K562 (cell line): Measurements from ENCODE around the gene AQR. TPM values are rescaled to one million over a fixed set of nuclear protein-coding genes. Genes with fewer than 3 reads are reported as not detected.
A peak's percentile ranks its signal among the peaks of the same experiment; 100 is the strongest.

Source experiments
- ATAC-seq: fragments of 200-7000 bp; cut with Tn5 transposase; 3 replicates; pipeline ENCODE4 v1.9.1; 2020; ENCODE audit warnings: moderate library complexity
- BruUV-seq: library from RNA; stranded (reverse); fragments of 400-500 nt; replicated peaks from 2 replicates; lab custom pipeline; 2021; lab: Mats Ljungman, UMichigan
- CTCF ChIA-PET: fragments of 300-600 bp; formaldehyde crosslinking; extraction: SDS; loops from one replicate; lab custom pipeline; 2021; ENCODE audit warnings: low intra/inter-chr PET ratio; lab: Yijun Ruan, JAX
- POLR2A ChIA-PET: fragments of 300-600, 350-650 bp; sonication (Branson Sonifier 250); formaldehyde crosslinking; extraction: SDS; loops from one replicate; lab custom pipeline; 2021; ENCODE audit warnings: antibody characterized with exemption, inconsistent platforms; lab: Yijun Ruan, JAX
- DNase-seq, 4 experiments: peaks; one replicate each; pipeline versions ENCODE4 v3.0.0 to v3.0.0-alpha.2; 2011 to 2018; ENCODE audit warnings: low spot score in 3 of 4, mixed read lengths in 3 of 4; ENCODE audit errors: extremely low read depth in 1 of 4
- FAIRE-seq: peaks from 2 replicates; lab custom pipeline; 2011; peaks lifted over from hg19 to GRCh38; lab: Jason Lieb, UNC
- H2AFZ ChIP-seq: 2 replicates; pipeline ENCODE4 v1.6.0; 2011; ENCODE audit warnings: low read depth, low read length, control low read depth, inconsistent platforms
- H3K27ac ChIP-seq: fragments of 200-600 bp; 3 replicates; pipeline ENCODE4 v1.8.0; 2011; ENCODE audit warnings: low read depth, mild to moderate bottlenecking, control low read depth, inconsistent platforms, low read length, moderate library complexity, mixed read lengths; ENCODE audit errors: extremely low read depth
- H3K27me3 ChIP-seq, 2 experiments: fragments of 300-600 bp in 1 of 2; 2 replicates in 1 of 2; 3 replicates in 1 of 2; pipeline versions ENCODE4 v1.6.0 to v1.8.0; 2011; ENCODE audit warnings: inconsistent platforms in 2 of 2, low read length in 2 of 2, mild to moderate bottlenecking in 1 of 2, mixed read lengths in 1 of 2, moderate library complexity in 1 of 2; ENCODE audit not compliant: control insufficient read depth in 2 of 2, insufficient read depth in 2 of 2
- H3K36me3 ChIP-seq: fragments of 300-600 bp; 3 replicates; pipeline ENCODE4 v1.8.0; 2011; ENCODE audit warnings: mild to moderate bottlenecking, low read length, inconsistent platforms; ENCODE audit not compliant: control insufficient read depth, insufficient read depth
- H3K4me1 ChIP-seq, 2 experiments: fragments of 200-600 bp in 1 of 2; replicated peaks in 1 of 2; 2 replicates in 1 of 2; 3 replicates in 1 of 2; pipeline versions ENCODE4 v1.5.1 to v1.8.0; 2011; ENCODE audit warnings: inconsistent platforms in 2 of 2, low read length in 2 of 2, mild to moderate bottlenecking in 1 of 2, mixed read lengths in 1 of 2, moderate library complexity in 1 of 2; ENCODE audit not compliant: control insufficient read depth in 2 of 2, insufficient read depth in 2 of 2
- H3K4me2 ChIP-seq: 2 replicates; pipeline ENCODE4 v1.6.1; 2011; ENCODE audit warnings: low read length, control low read depth, inconsistent platforms, mixed read lengths; ENCODE audit not compliant: insufficient read depth
- H3K4me3 ChIP-seq: fragments of 200-600 bp; sonication (generic), shearing (Covaris generic); 2 replicates; pipeline ENCODE4 v1.5.1; 2016; ENCODE audit warnings: control low read depth, inconsistent platforms
- H3K79me2 ChIP-seq: fragments of 200-600 bp; 3 replicates; pipeline ENCODE4 v1.8.0; 2011; ENCODE audit warnings: low read length, inconsistent platforms; ENCODE audit not compliant: control insufficient read depth, insufficient read depth
- H3K9ac ChIP-seq, 2 experiments: 2 replicates each; pipeline versions ENCODE4 v1.6.0 to v1.6.1; 2011; ENCODE audit warnings: low read depth in 2 of 2, low read length in 2 of 2, control low read depth in 1 of 2, inconsistent platforms in 1 of 2, mild to moderate bottlenecking in 1 of 2, mixed read lengths in 1 of 2; ENCODE audit not compliant: insufficient read depth in 1 of 2
- H3K9me1 ChIP-seq: one replicate; pipeline ENCODE4 v1.6.0; 2011; ENCODE audit warnings: inconsistent platforms, mild to moderate bottlenecking, low read length, moderate library complexity; ENCODE audit not compliant: control insufficient read depth, insufficient read depth
- H3K9me3 ChIP-seq: replicated peaks from 2 replicates; pipeline ENCODE4 v1.5.1; 2011; ENCODE audit warnings: low read depth, low read length, inconsistent platforms; ENCODE audit not compliant: control insufficient read depth, insufficient read depth
- H4K20me1 ChIP-seq: replicated peaks from 2 replicates; pipeline ENCODE4 v1.6.1; 2011; ENCODE audit warnings: low read length, inconsistent platforms, mixed read lengths; ENCODE audit not compliant: control insufficient read depth, insufficient read depth
- BRD9 ChIP-seq: fragments of 450-650 bp; IDR thresholded peaks from 2 replicates; pipeline ENCODE4 v1.6.1; 2018; ENCODE audit warnings: low read depth; ENCODE audit not compliant: partially characterized antibody
- CBFA2T2 ChIP-seq: fragments of 450-650 bp; conservative IDR thresholded peaks from 2 replicates; pipeline ENCODE4 v1.6.1; 2017; ENCODE audit warnings: mild to moderate bottlenecking
- FOXP1 ChIP-seq: sonication (generic); formaldehyde crosslinking; IDR thresholded peaks from 2 replicates; pipeline ENCODE4 v1.8.0; 2022; ENCODE audit warnings: mild to moderate bottlenecking, missing genetic modification reagents
- GABPB2 ChIP-seq: fragments of 250-450 bp; sonication (Bioruptor Pico); conservative IDR thresholded peaks from 2 replicates; pipeline ENCODE4 v1.5.1; 2021; ENCODE audit warnings: mild to moderate bottlenecking
- HEY1 ChIP-seq: fragments of 250-450 bp; sonication (Bioruptor Pico); IDR thresholded peaks from 2 replicates; pipeline ENCODE4 v1.5.0; 2020; ENCODE audit warnings: mild to moderate bottlenecking, moderate library complexity, borderline replicate concordance
- PHF20 ChIP-seq: fragments of 450-650 bp; IDR thresholded peaks from 2 replicates; pipeline ENCODE4 v1.6.1; 2018; ENCODE audit not compliant: partially characterized antibody
- TAF9B ChIP-seq: fragments of 450-650 bp; IDR thresholded peaks from 2 replicates; pipeline ENCODE4 v1.6.1; 2018; ENCODE audit warnings: mild to moderate bottlenecking; ENCODE audit not compliant: partially characterized antibody
- TCFL5 ChIP-seq: fragments of 250-450 bp; sonication (Bioruptor Pico); conservative IDR thresholded peaks from 2 replicates; pipeline ENCODE4 v1.6.1; 2021; ENCODE audit warnings: mild to moderate bottlenecking, moderate library complexity, matching md5 sums
- ZBTB8A ChIP-seq: fragments of 450-650 bp; IDR thresholded peaks from 2 replicates; pipeline ENCODE4 v1.6.1; 2018; ENCODE audit warnings: mild to moderate bottlenecking, moderate library complexity; ENCODE audit not compliant: partially characterized antibody
- ZEB2 ChIP-seq: fragments of 450-650 bp; IDR thresholded peaks from 2 replicates; pipeline ENCODE4 v1.6.1; 2016
- ZNF174 ChIP-seq: fragments of 250-450 bp; sonication (Bioruptor Pico); IDR thresholded peaks from 2 replicates; pipeline ENCODE4 v1.4.0; 2020; ENCODE audit warnings: mild to moderate bottlenecking
- ZNF316 ChIP-seq: fragments of 450-650 bp; IDR thresholded peaks from 2 replicates; pipeline ENCODE4 v1.6.1; 2016
- WGBS: fragments of 100-300 bp; shearing (Covaris generic); methylation state at CpG from one replicate; pipeline ENCODE4 v1.1.6; 2016; ENCODE audit warnings: low coverage, mixed read lengths; ENCODE audit not compliant: insufficient coverage; ENCODE audit errors: missing lambda C conversion rate; 5-methylcytosine and 5-hydroxymethylcytosine counted together
- in situ Hi-C: fragments of 300-500 bp; cut with MboI; formaldehyde crosslinking; loops from 4 replicates; pipeline ENCODE4 v1.15.0; 2018; ENCODE audit warnings: inconsistent platforms, mixed read lengths
- intact Hi-C: fragments of 100-400 bp; cut with micrococcal nuclease; formaldehyde crosslinking; loops from 2 replicates; pipeline ENCODE4 v1.14.2; 2022
- polyA plus RNA-seq, 8 experiments: library from polyadenylated mRNA; depleted of rRNA in 4 of 8; stranded (reverse) in 5 of 8; unstranded in 3 of 8; fragments of >200 nt; fragmentation: Nextera tagmentation in 2 of 8; fragmentation: Illumina TruSeq in 1 of 8; extraction: Ambion mirVana in 2 of 8; extraction: Trizol in 1 of 8; gene quantifications; 2 replicates each; pipeline versions ENCODE4 v1.2.1 to v1.2.3, GENCODE V29; 2011 to 2014; ENCODE audit warnings: inconsistent platforms in 1 of 8, missing spikeins in 1 of 8
- total RNA-seq, 7 experiments: library from RNA; depleted of rRNA in 6 of 7; stranded (reverse); fragments of >200 nt in 6 of 7; fragmentation: Illumina TruSeq in 2 of 7; extraction: Trizol in 2 of 7; gene quantifications; 2 replicates each; pipeline versions ENCODE4 v1.2.1 to v1.2.3, GENCODE V29; 2011 to 2021; ENCODE audit warnings: low replicate concordance in 1 of 7
- TF ChIP-seq, protein P1 (sequence below): IDR thresholded peaks from 2 replicates; pipeline ENCODE4 v1.6.1; 2014; ENCODE audit warnings: antibody characterized with exemption

AQR gene
- total and polyA plus RNA-seq, 9 of the 15 experiments (the other 6 are each of a cell fraction or from before 2014, with no cell fraction given) = 22.0 to 62.9 (median 39.3) TPM

DNA sequence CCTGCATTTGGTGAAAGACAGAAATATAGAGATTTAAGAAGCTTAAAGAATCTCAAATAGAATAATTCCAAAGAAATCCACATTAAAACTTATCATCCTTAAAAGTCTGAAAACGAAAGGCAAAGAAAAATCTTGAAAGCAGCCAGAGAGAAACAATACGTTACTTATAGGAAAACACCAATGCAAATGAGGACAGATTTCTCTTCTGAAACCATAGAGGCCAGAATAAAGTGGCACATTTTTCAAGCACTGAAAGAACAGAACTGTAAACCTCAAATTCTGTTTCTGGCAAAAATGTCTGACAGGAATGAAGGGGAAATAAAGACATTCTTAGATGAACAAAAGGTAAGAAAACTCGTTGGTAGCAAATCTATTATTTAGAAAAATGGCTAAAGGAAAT lies 160.4 kb downstream of the AQR start:
- CTCF ChIA-PET = no interaction called here
- in situ Hi-C loops (no loop called here), intact Hi-C loops (no loop called here)
- FAIRE-seq = no peak
- H3K9ac ChIP-seq = no peak overlapping the region
- H4K20me1 ChIP-seq = no peaks in the 10 kb centered on the region
- no peaks in the 10 kb centered on the region for H3K36me3 ChIP-seq
- no peak overlapping the region for H3K27ac ChIP-seq
- H3K4me2 ChIP-seq = no peak overlapping the region
- H3K79me2 ChIP-seq = no peaks in the 10 kb centered on the region
- ATAC-seq = no peak
- H3K4me3 ChIP-seq = no peak overlapping the region
- 0 out of 2 replicates have a peak, but pooled peaks cover 3% of the 10 kb centered on the region for H3K9me3 ChIP-seq
- POLR2A ChIA-PET = interaction anchor here (0.9 kb wide), 1 partner anchor 9 kb away, joined by 4 read pairs; no protein-coding TSS in a partner anchor
- H2AFZ ChIP-seq = no peak overlapping the region
- TF ChIP-seq ZBTB8A = no peak
- no TSS peak for BruUV-seq
- 50% methylated on average over 3 of the region's 3 CpGs for WGBS
- no peaks in the 10 kb centered on the region for H3K9me1 ChIP-seq
- no peaks in the 10 kb centered on the region for H3K27me3 ChIP-seq
- H3K4me1 ChIP-seq = peaks cover 0 to 14% of the 10 kb centered on the region in 2 experiments; a peak in 4 of 5 replicates
- DNase-seq = no peak

DNA sequence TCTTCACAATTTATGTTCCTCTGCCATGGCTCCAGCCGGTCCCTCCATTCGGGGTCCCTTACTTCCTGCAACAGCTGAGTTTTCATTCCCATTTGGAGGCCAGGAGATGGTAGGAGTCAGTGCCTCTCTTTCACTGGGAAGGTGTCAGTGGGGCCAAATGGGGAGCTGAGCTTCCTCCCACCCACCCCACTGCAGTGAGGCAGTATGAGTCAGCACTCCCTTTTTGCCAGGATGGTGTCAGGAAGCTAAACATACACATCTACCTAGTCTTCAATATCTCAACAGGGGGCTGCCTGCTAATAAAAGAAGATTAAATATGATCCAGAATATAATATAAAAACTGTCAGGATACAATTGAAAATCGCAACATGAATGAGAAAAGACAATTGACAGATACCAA lies 161.5 kb downstream of the AQR start:
- intact Hi-C loops = no loop called here
- Histone ChIP-seq H3K9me3 (0 out of 2 replicates have a peak, but pooled peaks cover 3% of the 10 kb centered on the region), H3K79me2 (no peaks in the 10 kb centered on the region), H3K4me1 (peaks cover 0 to 14% of the 10 kb centered on the region in 2 experiments; a peak in 4 of 5 replicates), H3K4me3 (no peak overlapping the region), H3K9ac (no peak overlapping the region), H3K36me3 (no peaks in the 10 kb centered on the region), H3K27me3 (no peaks in the 10 kb centered on the region), H3K27ac (no peak overlapping the region), H3K4me2 (no peak overlapping the region), H2AFZ (no peak overlapping the region), H4K20me1 (no peaks in the 10 kb centered on the region), H3K9me1 (no peaks in the 10 kb centered on the region)
- ATAC-seq = no peak
- no peak for FAIRE-seq
- POLR2A ChIA-PET = interaction anchor here (0.5 kb wide), 1 partner anchor 16 kb away, joined by 3 read pairs; no protein-coding TSS in a partner anchor
- in situ Hi-C loops = no loop called here
- 41% methylated on average over 3 of the region's 3 CpGs for whole genome bisulfite sequencing
- peak in 2 of 4 experiments; percentile 27 to 32 for DNase-seq
- no TSS peak for BruUV-seq
- CTCF ChIA-PET = no interaction called here
- no peak for TF ChIP-seq HEY1 (CRISPR knock-in tag)
- TF ChIP-seq FOXP1 (CRISPR knock-in tag) = no peak
- TF ChIP-seq TCFL5 (CRISPR knock-in tag) = no peak
- peak; percentile 13; the same call in 1 of the 2 replicates for TF ChIP-seq ZNF316
- no peak for TF ChIP-seq GABPB2 (CRISPR knock-in tag)
- no peak for TF ChIP-seq TAF9B
- TF ChIP-seq CBFA2T2 = no peak
- TF ChIP-seq ZNF174 = no peak
- TF ChIP-seq, protein P1, sequence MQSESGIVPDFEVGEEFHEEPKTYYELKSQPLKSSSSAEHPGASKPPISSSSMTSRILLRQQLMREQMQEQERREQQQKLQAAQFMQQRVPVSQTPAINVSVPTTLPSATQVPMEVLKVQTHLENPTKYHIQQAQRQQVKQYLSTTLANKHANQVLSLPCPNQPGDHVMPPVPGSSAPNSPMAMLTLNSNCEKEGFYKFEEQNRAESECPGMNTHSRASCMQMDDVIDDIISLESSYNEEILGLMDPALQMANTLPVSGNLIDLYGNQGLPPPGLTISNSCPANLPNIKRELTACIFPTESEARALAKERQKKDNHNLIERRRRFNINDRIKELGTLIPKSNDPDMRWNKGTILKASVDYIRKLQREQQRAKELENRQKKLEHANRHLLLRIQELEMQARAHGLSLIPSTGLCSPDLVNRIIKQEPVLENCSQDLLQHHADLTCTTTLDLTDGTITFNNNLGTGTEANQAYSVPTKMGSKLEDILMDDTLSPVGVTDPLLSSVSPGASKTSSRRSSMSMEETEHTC = no peak
- TF ChIP-seq BRD9 = no peak
- no peak for TF ChIP-seq PHF20
- no peak for TF ChIP-seq ZEB2
